SW 1271 (cell line): ENCODE results near the gene MMP13.
"Not testable (repeated sequence)": the region's sequence is repeated elsewhere in the genome, so short reads cannot be mapped to it uniquely, and the experiment has no call there.

Experiments used
- DNase-seq, 2 experiments: peaks; one replicate each; lab custom pipeline; 2025; lab: John Stamatoyannopoulos, UW

MMP13 gene

DNA sequence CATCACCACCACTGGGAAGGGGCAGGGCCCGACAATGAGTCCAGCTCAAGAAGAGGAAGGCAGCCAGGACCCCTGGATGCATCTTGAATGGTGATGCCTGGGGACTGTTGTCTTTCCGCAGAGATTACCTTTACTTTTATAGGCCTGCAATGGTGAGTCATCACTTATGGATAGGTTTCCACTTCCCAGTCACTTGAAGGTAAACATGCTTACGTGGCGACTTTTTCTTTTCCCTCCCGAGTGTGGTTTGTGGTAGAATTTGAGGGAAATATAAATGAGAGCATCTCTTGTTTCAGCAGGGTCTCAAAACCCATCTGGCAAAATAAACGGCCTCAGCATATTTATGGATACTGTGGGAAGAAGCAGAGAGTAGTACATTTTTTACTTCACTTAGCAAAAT lies at the start of gene MMP13:
TSS of gene MMP13 (minus strand) at position 109 of the 400 bp plus-strand sequence. CDS start at position 82, 27 bp downstream.
- DNase-seq: no peak

DNA sequence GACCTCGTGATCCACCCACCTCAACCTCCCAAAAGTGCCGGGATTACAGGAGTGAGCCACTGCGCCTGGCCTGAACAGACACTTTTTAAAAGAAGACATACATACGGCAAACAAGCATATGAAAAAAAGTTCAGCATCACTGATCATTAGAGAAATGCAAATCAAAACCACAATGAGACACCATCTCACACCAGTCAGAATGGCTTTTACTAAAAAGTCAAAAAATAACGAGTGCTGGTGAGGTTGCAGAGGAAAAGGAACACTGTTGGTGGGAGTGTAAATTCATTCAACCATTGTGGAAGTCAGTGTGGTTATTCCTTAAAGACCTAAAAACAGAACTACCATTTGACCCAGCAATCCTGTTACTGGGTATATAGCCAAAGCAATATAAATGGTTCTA lies 48.7 kb upstream of the MMP13 start:
- DNase-seq: not testable (repeated sequence)

DNA sequence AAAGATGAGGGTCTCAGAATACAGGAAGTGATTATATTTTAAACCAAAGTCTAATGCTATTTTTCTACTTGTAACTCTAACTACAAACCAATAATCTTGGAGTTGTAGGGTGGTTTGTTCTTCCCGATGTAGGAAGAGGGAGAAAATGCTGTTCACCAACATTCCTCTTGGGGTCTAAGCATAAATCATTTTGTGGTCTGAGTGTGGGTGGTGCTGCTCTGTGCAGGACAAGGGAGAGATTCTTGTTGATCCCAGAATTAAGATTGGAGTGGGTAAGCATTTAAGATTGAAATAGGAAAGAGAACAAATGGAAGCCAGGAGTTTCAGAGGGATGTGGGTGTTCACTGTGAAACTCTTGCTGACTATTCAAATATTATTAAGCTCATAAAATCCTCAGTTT lies 38.6 kb upstream of the MMP13 start:
- DNase-seq: no peak

DNA sequence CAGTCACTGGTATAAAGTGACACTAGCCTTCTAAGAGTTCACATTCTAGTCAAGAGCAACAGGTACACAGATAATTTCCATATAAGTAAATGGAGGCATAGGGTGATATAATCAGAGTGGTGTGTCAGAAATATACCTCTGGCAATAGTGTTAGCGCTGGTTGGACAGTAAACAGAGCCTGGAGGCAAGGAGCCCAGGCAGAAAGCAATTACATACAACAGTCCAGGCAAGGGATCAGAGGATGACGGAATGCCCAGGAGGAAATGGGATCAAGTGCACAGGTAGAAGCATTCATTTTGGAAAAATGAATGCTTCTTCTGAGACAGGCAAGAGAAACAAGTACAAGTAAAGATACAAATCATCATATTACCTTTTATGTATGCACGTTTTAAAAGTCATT lies 36.2 kb upstream of the MMP13 start:
- no peak for DNase-seq

DNA sequence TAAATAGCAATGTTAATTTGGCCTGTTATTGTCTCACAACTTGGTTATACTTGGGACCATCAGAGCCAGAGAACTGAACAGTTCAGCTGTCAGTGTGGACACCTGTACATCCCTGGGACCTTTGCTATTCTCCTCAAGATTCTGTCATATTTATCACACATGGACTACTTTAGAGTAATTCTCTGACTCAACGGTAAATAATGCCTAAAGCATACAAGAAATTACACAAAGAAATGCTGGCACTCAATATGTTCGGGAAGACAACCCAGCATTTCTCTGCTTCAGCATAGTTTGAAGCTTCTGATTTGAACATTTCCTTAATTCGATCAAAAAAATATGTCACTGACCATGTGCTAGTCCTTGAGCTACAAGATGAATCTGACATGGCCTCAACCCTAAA lies 34.6 kb upstream of the MMP13 start:
- DNase-seq: no peak

DNA sequence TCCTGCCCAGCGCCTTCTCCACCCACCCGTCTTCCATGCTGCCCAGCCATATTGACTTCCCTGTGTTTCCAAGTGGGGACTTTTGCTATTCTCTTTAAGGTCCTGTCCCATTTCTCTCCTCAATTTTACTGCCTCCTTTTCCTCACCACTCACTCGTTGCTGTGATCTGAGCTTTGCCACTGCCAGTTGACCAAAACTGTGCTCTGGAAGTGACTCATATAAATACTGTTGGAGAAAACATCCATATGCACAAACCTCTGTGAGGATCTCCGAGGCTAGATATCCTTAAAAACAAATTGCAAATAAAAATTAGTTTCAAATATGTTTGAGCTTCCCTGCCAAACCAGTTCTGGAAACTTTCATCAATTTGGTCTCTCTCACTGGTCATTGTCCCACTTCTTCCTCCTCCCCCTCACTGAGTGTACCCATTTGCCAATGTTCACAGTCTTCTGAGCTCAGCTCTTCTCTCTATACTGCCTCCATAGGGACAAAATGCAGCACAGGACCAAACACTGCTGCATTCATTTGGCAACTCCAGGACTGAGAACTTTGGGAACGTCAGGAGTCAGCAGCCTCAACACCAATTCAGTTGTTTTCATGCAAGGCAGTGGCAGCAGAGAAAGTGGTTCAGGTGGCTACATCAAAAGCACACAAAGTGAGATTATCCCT lies 34.0 kb upstream of the MMP13 start:
- no peak for DNase-seq

DNA sequence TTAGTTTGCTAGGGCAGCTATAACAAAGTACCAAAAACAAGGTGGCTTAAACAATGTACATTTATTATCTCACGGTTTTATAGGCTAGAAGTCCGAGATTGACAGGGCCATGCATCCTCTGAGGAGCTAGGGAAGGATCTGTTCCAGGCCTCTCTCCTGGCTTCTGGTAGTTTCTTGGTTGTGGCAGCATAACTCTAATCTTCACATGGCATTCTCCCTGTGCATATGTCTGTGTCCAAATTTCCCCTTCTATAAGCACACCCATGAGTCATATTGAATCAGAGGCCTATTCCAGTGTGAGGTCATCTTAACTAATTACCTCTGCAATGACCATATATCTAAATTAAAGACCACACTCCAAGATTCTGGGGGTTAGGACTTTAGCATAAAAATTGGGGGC lies 31.3 kb upstream of the MMP13 start:
- DNase-seq: no peak

DNA sequence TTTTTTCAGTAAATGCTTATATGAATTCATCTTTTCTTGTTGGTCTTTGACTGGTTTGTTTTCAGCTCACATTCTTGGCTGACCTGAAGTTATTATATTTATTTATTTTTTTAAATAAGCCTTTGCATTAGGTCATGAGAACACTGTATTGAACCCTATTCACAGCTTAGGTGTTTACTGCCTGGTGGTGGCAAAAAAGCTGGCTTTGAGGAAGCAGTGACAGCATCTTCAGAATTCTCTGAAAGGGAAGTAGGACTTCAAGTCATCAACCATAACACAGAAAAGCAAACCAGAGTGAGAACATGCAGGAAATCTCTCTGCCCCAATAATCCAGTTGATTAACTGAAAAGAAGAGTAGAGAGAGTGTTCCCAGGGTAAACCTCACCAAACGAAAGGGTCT lies 30.3 kb upstream of the MMP13 start:
- no peak for DNase-seq

DNA sequence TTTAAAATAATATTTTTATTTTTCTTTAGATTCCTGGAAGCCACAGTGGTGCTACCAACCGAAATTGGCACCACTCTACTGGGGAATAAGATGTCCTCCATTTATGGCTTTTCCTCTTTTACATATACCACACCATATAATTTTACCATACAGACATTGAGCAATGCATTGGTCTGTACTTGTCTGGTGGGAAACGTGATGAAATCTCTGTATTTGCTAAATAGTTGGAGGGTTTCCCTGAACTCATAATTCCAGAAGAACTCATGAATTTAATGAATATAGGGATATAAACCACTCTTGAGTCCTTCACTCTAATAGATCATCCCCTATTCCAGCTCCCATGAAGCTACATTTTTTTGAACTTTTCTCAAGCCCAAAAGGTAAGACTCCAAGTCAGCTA lies 28.0 kb upstream of the MMP13 start:
- no peak for DNase-seq

DNA sequence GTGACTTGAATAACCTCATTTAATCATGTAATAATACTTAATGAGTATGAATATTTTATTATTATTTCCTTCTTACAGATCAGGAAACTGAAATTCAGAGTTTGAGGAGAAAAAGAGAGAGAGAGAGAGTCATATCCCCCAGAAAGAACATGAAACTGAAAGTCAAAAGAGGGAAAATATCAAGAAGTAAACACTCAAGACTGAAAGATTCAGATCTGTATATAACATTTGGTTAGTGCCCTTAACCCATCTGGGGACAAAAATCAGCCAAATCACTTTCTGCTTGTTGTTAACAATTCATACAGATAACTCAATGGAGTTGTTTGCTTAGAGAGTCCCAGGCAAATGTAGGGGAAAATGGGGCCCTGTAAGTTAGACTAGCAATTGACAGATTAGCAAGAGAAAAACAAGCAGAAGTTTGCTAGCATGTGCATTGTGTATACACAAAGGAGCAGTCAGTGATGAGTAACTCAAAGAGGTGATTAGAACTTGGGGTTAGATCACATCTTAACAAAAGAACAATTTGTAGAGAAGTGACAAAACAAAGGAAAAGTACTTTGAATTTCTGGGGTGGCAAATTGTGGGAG lies 25.9 kb upstream of the MMP13 start:
- DNase-seq: no peak

DNA sequence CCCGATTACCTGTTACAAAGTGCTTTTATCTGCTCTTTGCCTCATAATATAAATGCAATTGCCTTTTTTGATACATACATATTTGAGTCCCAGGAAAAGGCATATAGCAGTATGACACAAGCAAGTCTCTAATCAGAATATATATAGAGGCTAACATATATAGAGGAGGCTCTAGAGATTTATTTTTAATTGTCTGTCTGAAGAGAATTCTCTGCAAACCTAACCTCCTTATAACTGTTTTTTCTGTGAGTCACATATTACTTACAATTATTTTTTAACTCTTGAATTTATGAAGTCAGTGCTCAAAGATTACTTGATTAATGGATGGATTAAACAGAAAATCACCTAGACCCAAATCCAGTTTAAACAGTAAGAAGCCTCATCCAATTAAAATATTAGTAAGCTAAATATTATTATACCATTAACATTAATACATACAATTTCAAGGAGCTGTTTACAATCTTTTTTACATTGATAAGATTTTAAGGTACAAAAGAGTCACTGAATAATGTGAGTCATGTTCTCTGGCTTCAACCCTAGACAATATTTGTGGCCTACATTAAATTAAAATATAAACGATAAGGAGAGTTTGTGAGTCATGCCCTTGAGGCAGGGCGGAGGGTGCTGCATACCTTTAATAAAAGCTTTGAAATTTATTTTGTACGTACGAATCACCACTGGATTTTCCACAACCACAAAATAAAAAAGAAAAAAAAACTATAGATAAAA lies 19.2 kb upstream of the MMP13 start:
- DNase-seq: peak in 1 of 2 experiments; percentile 70

DNA sequence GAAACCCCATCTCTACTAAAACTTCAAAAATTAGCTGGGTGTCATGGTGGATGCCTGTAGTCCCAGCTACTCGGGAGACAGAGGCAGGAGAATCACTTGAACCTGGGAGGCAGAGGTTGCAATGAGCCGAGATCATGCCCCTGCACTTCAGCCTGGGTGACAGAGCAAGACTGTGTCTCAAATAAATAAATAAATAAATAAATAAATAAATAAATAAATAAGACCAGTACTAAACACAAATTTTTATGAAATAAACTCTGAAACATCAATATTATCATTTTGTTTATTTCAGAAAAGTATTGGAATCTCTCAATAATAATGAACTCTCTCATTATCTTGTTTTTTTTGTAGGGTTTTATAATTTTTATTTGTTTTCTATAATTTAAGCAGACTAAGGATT lies 18.2 kb upstream of the MMP13 start:
- not testable (repeated sequence) for DNase-seq

DNA sequence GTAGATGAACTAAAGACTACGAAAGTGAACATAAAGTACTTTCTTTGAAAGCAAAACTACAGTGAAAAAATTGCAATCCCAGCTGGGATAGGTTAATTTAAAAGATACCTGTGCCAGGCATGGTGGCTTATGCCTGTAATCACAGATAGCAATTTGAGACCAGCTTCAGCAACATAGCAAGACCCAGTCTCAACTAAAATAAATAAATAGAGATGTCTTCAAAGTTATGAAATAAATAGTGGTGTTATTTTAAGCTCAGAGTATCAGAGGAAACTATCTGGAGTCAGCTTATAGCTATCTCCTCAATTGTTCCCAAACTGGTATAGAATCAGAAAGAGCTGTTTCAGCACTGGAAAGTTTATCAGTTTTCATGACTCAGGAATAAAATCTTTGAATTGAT lies 17.3 kb upstream of the MMP13 start:
- DNase-seq: no peak

DNA sequence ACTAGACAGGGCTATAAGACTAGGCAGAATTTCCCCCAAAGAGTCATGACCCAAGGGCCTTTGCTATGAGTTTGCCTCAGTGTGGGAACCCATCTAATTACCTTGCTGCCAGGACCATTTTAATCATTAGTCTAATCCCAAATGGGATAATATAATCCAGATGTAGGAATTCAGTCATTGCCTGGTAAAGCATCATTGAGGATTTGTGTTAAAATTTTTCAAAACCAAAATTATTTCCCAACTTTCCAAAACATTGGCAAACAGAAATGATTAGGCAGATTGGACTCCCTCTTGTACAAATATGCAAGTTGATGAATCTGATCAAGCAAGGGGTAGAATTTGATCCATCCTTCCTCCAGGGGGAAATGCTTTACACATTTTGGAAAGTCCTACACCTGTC lies 16.2 kb upstream of the MMP13 start:
- no peak for DNase-seq

DNA sequence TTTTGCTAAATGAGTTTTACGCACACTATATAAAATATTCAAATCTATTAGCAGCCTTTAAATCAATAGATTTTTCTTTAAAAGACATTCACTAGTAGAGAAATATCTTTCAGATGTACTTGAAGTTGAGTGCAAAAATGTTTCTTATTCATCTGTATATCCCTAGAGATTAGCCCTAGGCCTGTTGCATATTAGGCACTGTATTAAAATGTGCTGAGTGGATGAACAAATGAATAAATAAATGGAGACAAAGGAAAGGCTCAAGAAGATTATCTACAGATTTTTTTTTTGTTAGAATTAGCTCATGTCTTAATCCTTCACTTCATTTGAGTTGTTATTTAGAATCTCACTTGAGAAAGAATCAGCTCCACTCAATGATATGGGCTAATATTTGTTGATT lies 12.0 kb upstream of the MMP13 start:
- DNase-seq: no peak

DNA sequence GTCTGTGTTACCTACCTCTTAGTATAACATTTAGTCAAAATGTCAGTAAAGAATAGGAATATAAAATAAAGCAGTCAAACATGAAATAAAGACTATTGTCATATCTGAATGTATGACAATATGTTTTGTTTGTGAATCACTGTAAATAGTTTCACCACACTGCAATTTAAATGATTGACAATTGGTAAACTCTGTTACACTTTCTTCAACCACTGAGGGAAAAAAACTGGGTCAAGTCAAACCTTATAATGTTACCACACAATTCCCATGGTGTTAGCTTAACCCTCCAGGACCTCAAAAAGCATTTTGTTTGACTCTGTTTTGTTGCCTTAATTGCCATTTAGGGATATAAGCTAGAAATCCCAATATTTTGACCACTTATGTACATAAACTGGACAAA lies 10.5 kb upstream of the MMP13 start:
- no peak for DNase-seq

DNA sequence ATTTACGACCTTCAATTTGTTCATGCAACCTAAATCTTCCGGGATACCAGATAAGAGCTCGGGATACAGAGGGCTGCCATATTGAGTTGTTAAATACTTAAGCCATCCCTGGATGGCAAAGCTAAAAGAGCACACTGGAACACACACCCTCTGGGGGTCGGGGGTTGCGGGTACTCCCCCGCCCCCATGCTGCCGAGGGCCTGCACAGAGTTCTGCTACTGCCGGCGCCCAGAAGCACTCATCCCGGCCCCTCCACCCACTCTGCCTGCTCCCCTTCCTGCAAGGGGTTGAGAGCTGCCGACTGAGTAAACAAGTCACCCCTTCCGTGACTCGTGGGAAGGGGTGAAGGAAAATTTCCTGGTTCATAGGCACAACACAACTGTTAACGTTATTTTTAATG lies 9.3 kb upstream of the MMP13 start:
- no peak for DNase-seq

DNA sequence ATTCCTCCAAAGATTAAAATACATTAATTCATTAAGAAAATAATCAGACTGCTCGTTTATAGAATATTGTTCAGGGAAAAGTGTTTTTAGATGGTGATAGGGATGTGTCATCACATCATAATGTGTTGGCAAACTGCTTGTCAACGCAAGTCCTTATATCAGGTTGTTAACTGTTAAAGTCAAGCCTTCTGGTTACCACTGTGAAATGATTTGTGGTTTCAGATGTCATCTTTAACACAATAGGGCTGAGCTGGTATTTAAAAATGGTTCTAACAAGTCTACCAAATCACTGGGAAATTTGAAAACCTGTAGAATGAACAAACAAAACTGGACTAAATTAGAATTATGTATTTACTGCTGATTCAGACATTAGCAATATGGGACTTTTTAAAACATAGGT lies 2.4 kb upstream of the MMP13 start:
- DNase-seq: no peak

DNA sequence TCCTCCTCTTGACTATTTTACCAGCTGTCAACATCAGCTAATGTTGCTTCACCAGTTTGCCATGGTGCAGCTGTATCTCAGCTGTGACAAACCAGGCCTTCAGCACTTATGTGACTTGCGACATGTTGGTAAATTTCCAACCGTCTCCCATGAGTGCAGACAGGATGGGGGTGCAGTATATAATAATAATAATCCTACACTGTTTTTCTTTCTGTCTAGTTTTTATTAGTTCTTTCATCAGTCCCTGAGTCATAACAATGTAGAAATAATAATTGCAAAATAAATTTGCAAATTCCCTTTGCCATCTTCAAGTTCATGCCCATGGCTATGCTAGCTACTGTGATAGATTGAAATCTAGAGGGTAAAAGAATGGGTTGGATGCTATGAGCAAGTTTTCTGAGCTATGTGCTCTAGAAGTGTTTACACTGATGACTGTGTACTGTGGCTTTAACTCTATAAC lies 4.9 kb downstream of the MMP13 start:
- no peak for DNase-seq

DNA sequence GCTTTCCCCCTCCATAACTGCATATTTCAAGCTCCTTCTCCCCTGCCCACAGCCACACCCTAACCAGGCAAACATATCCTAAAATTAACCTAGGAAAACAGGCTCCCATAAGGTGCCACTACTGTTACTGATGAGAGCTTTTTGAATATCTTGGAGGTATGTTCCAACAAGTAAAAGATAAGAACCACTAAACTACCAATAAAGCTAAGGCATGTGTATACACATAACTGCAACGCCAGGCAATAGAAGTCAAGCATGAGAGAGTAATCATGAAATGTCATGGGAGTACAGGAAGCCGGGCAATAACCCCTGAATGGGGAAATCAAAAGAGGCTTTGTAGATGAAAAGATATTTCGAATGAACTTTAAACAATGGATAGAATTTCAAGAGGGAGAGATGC lies 9.3 kb downstream of the MMP13 start:
- no peak for DNase-seq

DNA sequence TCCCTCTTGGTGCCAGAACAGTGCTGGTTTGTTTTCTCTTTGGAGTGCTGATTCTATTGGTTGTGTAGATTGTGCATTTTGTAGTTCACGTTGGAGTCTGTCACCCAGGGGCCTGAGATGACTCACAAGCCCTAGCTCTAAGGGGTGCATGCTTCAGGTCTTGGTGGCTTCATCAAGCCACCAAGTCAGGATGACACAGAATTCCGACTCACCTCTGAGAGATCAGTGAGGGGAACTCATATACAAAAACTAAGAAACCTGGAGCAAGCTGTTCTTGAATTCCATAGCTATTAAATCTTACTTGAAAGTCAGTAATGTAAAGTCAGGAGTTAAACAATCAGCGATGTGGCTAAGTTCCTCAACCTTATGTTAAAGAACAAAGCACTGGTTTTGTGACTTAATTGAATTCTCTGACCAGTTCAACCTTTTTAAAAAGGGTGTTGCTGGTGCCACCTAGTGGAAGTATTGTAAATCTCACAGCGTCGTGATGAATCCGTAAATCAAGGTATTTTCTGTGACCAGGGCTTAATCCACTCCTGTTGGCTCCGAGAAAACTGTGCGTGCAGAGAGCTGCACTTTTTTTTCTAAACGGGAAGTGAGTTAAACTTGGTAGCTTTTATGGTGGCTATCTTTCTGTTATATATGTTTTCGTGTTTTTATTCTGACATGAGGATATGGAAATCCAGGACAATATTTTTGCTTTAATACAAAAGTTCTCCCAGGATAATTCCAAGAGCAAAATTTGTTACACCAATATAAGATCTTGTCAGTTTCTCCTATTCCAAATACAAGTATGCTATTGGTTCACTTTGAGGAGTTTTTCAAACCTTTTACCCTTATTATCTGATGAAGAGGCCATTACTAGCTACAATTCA lies 14.6 kb downstream of the MMP13 start:
- peak; percentile 86 to 89 for DNase-seq

DNA sequence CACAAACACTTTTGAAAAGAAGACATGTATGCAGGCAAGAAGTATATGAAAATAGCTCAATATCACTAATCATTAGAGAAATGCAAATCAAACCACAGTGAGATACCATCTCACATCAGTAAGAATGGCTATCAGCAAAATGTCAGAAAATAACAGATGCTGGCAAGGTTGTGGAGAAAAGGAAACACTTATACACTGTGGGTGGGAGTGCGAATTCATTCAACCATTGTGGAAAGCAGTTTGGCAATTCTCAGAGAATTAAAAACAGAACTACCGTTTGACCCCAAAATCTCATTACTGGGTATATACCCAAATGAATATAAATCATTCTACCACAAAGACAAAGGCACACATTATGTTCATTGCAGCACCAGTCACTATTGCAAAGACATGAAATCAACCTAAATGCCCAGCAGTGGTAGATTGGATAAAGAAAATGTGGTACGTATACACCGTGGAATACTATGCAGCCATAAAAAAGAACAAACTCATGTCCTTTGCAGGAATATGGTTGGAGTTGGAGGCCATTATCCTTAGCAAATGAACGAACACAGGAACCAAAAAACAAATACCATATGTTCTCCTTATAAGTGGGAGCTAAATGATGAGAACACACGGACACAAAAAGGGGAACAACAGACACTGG lies 18.5 kb downstream of the MMP13 start:
- DNase-seq: no peak
